HepG2 (cell line): Measurements from ENCODE around the gene RIMBP3C.
"Not testable (repeated sequence)": the region's sequence is repeated elsewhere in the genome, so short reads cannot be mapped to it uniquely, and the experiment has no call there.

Experiments used
- BHLHE40 ChIP-seq: IDR thresholded peaks from 2 replicates; pipeline ENCODE4 v1.6.1; 2011; ENCODE audit warnings: low read length, improper control_type of control experiment
- FOXP1 ChIP-seq, 2 experiments: fragments of 450-650 bp in 1 of 2; IDR thresholded peaks; 2 replicates each; pipeline ENCODE4 v1.6.1; 2017 to 2018; ENCODE audit warnings: antibody characterized with exemption in 1 of 2
- RAD21 ChIP-seq: fragments of 450-650 bp; formaldehyde crosslinking; IDR thresholded peaks from 2 replicates; pipeline ENCODE4 v1.5.0; 2020; ENCODE audit warnings: mild to moderate bottlenecking
- SMAD3 ChIP-seq: sonication (generic); formaldehyde crosslinking; IDR thresholded peaks from 2 replicates; pipeline ENCODE4 v1.4.0; 2020; ENCODE audit warnings: missing genetic modification reagents
- ZEB1 ChIP-seq: IDR thresholded peaks from 2 replicates; pipeline ENCODE4 v1.6.1; 2012; ENCODE audit warnings: mild to moderate bottlenecking, low read depth, inconsistent platforms; ENCODE audit not compliant: insufficient replicate concordance
- TF ChIP-seq, protein P1 (sequence below): sonication (generic); formaldehyde crosslinking; IDR thresholded peaks from 2 replicates; pipeline ENCODE4 v1.5.0; 2020; ENCODE audit warnings: mild to moderate bottlenecking, missing genetic modification reagents, moderate library complexity

DNA sequence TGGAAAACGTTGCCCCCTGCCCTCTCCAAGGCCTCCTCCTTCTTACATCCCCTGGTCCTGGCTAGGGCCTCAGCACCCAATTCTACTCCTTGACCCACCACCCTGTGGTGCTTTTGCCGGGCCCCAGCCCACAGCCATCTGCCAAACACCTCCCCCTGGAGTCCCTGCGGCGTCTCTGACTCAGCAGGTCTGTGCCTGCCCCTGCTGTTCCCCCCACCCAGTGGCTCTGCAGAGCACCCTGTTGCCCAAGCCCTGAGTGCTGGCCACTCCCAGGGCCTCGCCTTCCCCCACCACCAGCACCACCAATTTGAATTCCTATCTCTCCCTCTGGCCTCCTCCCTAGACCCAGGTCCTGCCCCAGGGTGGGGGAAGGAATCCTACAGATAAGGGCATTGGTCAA, 19.7 kb downstream of the RIMBP3C start:
- TF ChIP-seq SMAD3 (CRISPR knock-in tag); FOXP1 (IDR thresholded peaks at IDR 0.05); FOXP1 (CRISPR knock-in tag; IDR thresholded peaks at IDR 0.05); RAD21; BHLHE40; ZEB1: not testable (repeated sequence)
- TF ChIP-seq, protein P1, sequence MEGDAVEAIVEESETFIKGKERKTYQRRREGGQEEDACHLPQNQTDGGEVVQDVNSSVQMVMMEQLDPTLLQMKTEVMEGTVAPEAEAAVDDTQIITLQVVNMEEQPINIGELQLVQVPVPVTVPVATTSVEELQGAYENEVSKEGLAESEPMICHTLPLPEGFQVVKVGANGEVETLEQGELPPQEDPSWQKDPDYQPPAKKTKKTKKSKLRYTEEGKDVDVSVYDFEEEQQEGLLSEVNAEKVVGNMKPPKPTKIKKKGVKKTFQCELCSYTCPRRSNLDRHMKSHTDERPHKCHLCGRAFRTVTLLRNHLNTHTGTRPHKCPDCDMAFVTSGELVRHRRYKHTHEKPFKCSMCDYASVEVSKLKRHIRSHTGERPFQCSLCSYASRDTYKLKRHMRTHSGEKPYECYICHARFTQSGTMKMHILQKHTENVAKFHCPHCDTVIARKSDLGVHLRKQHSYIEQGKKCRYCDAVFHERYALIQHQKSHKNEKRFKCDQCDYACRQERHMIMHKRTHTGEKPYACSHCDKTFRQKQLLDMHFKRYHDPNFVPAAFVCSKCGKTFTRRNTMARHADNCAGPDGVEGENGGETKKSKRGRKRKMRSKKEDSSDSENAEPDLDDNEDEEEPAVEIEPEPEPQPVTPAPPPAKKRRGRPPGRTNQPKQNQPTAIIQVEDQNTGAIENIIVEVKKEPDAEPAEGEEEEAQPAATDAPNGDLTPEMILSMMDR (CRISPR knock-in tag): not testable (repeated sequence)
